ENCODE measurements around the gene SASS6. TPM values are rescaled to one million over a fixed set of nuclear protein-coding genes. Genes with fewer than 3 reads are reported as not detected.

SASS6 gene
- total RNA-seq, 2 experiments from 2014 or later = 12.1 to 18.7 TPM

DNA sequence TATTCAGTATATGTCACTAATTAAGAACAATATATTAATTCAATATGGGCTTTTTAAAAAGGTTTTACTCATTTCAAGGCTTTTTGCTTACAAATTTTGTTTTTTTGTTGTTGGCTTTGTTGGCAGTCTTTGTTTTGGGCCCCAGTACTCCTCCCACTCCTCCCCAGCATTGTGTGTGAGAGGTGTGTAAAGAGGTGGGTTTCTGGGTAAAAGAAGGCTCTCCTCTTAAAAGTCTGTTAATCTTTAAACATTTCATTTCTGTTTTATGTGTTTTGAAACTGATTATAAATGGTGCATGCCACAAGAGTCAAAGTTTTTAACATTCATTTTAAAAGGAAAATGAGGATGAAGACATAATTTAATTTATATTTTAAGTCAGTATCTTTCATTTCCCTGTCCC, 79.6 kb downstream of the SASS6 start:
- H4K20me1 ChIP-seq (ENCODE audit: insufficient read depth, low read length) = peaks cover 20% of the 10 kb centered on the region; the same call in 1 of the 2 replicates
- ChIA-PET POLR2A (interaction anchor here (0.6 to 1.5 kb wide), 3 partner anchors 8 to 46 kb away, joined by 3 read pairs; no protein-coding TSS in a partner anchor), CTCF (ENCODE audit: unreplicated experiment) (no interaction called here)
- no peaks in the 10 kb centered on the region for H3K9me2 ChIP-seq (ENCODE audit: insufficient read depth, low read length)
- DNase-seq (ENCODE audit: low spot score) = no peak
- intact Hi-C loops (cut with micrococcal nuclease; ENCODE audit: unreplicated experiment) = no loop called here
- H3K4me2 ChIP-seq (ENCODE audit: low read length) = no peak overlapping the region
- no peak for TF ChIP-seq EZH2phosphoT487 (IDR thresholded peaks at IDR 0.05; ENCODE audit: borderline replicate concordance, low read depth, low read length)
- TF ChIP-seq, protein P1, sequence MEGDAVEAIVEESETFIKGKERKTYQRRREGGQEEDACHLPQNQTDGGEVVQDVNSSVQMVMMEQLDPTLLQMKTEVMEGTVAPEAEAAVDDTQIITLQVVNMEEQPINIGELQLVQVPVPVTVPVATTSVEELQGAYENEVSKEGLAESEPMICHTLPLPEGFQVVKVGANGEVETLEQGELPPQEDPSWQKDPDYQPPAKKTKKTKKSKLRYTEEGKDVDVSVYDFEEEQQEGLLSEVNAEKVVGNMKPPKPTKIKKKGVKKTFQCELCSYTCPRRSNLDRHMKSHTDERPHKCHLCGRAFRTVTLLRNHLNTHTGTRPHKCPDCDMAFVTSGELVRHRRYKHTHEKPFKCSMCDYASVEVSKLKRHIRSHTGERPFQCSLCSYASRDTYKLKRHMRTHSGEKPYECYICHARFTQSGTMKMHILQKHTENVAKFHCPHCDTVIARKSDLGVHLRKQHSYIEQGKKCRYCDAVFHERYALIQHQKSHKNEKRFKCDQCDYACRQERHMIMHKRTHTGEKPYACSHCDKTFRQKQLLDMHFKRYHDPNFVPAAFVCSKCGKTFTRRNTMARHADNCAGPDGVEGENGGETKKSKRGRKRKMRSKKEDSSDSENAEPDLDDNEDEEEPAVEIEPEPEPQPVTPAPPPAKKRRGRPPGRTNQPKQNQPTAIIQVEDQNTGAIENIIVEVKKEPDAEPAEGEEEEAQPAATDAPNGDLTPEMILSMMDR (conservative IDR thresholded peaks at IDR 0.05; ENCODE audit: low read length) = no peak
- H3K9me3 ChIP-seq (ENCODE audit: low read length) = no peaks in the 10 kb centered on the region
- H3K4me1 ChIP-seq (ENCODE audit: insufficient read depth, low read length, poor library complexity, severe bottlenecking) = peaks cover 24% of the 10 kb centered on the region
- peaks cover 89% of the 10 kb centered on the region for H3K79me2 ChIP-seq (ENCODE audit: insufficient read depth, low read depth, low read length)
- no peak overlapping the region for H3K27ac ChIP-seq (ENCODE audit: low read depth, low read length, poor library complexity, severe bottlenecking)
- no peak overlapping the region for H2AFZ ChIP-seq (ENCODE audit: low read length)
- H3K36me3 ChIP-seq (ENCODE audit: insufficient read depth, low read length) = peaks cover 79% of the 10 kb centered on the region
- no peak overlapping the region for H3K4me3 ChIP-seq (ENCODE audit: low read depth, low read length, poor library complexity, severe bottlenecking)
- BruUV-seq (replicated peaks) = no TSS peak

DNA sequence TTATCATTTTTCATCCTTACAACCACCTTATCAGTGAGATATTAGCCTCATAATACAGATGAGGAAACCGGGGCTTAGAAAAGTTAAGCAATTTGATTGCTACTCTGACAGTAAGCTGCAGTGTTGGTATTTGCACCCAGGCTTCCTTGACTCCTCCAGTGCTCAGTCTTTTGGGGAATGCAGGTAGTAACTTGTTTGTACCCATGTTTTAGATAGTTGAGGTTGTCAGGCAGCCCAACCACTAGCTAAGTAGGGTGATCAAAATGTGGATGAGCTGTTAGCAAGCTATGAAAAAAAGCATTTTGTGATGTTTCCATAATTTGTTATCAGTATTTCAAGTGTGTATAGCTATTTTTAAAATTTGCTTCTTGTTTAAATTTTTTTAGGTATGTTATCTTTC, 80.8 kb downstream of the SASS6 start:
- intact Hi-C loops (cut with micrococcal nuclease; ENCODE audit: unreplicated experiment) = no loop called here

DNA sequence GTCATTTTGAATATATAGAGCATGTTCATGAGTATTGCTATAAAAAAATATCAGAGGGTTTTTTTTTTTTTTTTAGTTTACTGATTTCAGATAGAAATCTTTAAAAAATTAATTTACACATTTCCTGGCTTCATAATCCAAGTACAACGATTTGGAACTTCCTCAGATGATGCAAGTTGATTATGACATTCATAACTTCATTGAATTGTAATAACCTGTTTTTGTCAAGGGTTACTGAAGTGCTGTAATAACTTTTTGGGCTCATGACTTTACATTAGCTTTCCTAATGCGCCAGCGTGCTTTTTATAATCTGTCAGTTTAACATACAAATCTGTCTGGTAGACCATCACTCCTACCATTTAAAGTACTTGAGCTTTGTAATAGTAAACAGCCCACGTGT, 81.3 kb downstream of the SASS6 start:
- H3K9me2 ChIP-seq (ENCODE audit: insufficient read depth, low read length) = no peaks in the 10 kb centered on the region
- peaks cover 41% of the 10 kb centered on the region for H3K4me1 ChIP-seq (ENCODE audit: insufficient read depth, low read length, poor library complexity, severe bottlenecking)
- no peaks in the 10 kb centered on the region for H3K9me3 ChIP-seq (ENCODE audit: low read length)
- peaks cover 33% of the 10 kb centered on the region; the same call in 1 of the 2 replicates for H4K20me1 ChIP-seq (ENCODE audit: insufficient read depth, low read length)
- peaks cover 90% of the 10 kb centered on the region for H3K79me2 ChIP-seq (ENCODE audit: insufficient read depth, low read depth, low read length)
- CTCF ChIA-PET (ENCODE audit: unreplicated experiment) = no interaction called here
- BruUV-seq (replicated peaks) = no TSS peak
- intact Hi-C loops (cut with micrococcal nuclease; ENCODE audit: unreplicated experiment) = no loop called here
- H3K27ac ChIP-seq (ENCODE audit: low read depth, low read length, poor library complexity, severe bottlenecking) = no peak overlapping the region
- no peak overlapping the region for H3K4me2 ChIP-seq (ENCODE audit: low read length)
- peaks cover 69% of the 10 kb centered on the region for H3K36me3 ChIP-seq (ENCODE audit: insufficient read depth, low read length)
- H2AFZ ChIP-seq (ENCODE audit: low read length) = no peak overlapping the region
- DNase-seq (ENCODE audit: low spot score) = no peak
- no peak overlapping the region for H3K4me3 ChIP-seq (ENCODE audit: low read depth, low read length, poor library complexity, severe bottlenecking)
- POLR2A ChIA-PET = interaction anchor here (0.8 to 1.8 kb wide), 7 partner anchors 8 to 102 kb away, joined by 3 to 11 read pairs (median 3); no protein-coding TSS in a partner anchor
- TF ChIP-seq EZH2phosphoT487 (IDR thresholded peaks at IDR 0.05; ENCODE audit: borderline replicate concordance, low read depth, low read length) = no peak
- TF ChIP-seq, protein P1 (conservative IDR thresholded peaks at IDR 0.05; ENCODE audit: low read length) = no peak

More for the DNA sequence above, 80.8 kb downstream of the SASS6 start:
- H2AFZ ChIP-seq (ENCODE audit: low read length) = no peak overlapping the region
- no peak overlapping the region for H3K4me2 ChIP-seq (ENCODE audit: low read length)
- H4K20me1 ChIP-seq (ENCODE audit: insufficient read depth, low read length) = peaks cover 28% of the 10 kb centered on the region; the same call in 1 of the 2 replicates
- no peaks in the 10 kb centered on the region for H3K9me2 ChIP-seq (ENCODE audit: insufficient read depth, low read length)
- CTCF ChIA-PET (ENCODE audit: unreplicated experiment) = no interaction called here
- H3K79me2 ChIP-seq (ENCODE audit: insufficient read depth, low read depth, low read length) = peaks cover 90% of the 10 kb centered on the region
- BruUV-seq (replicated peaks) = no TSS peak
- no peaks in the 10 kb centered on the region for H3K9me3 ChIP-seq (ENCODE audit: low read length)
- no peak for DNase-seq (ENCODE audit: low spot score)
- TF ChIP-seq, protein P1 (conservative IDR thresholded peaks at IDR 0.05; ENCODE audit: low read length) = no peak
- no peak for TF ChIP-seq EZH2phosphoT487 (IDR thresholded peaks at IDR 0.05; ENCODE audit: borderline replicate concordance, low read depth, low read length)
- H3K36me3 ChIP-seq (ENCODE audit: insufficient read depth, low read length) = peaks cover 74% of the 10 kb centered on the region
- peaks cover 36% of the 10 kb centered on the region for H3K4me1 ChIP-seq (ENCODE audit: insufficient read depth, low read length, poor library complexity, severe bottlenecking)
- H3K27ac ChIP-seq (ENCODE audit: low read depth, low read length, poor library complexity, severe bottlenecking) = no peak overlapping the region
- H3K4me3 ChIP-seq (ENCODE audit: low read depth, low read length, poor library complexity, severe bottlenecking) = no peak overlapping the region
- POLR2A ChIA-PET = interaction anchor here (0.7 to 1.8 kb wide), 10 partner anchors 9 to 1831 kb away, joined by 3 to 11 read pairs (median 4); no protein-coding TSS in a partner anchor
